CD8-positive, alpha-beta memory T cell (primary cell): ENCODE results near the gene CHST11. TPM values are rescaled to one million over a fixed set of nuclear protein-coding genes. Genes with fewer than 3 reads are reported as not detected.

Source experiments
- CTCF ChIA-PET: fragments of 350-600 bp; sonication (Branson Sonifier 250); formaldehyde crosslinking; loops from one replicate; lab custom pipeline; 2021; ENCODE audit warnings: antibody characterized with exemption; lab: Charles Lee
- POLR2A ChIA-PET: fragments of 350-600 bp; sonication (Branson Sonifier 250); formaldehyde crosslinking; loops from one replicate; lab custom pipeline; 2021; ENCODE audit warnings: antibody characterized with exemption; lab: Charles Lee
- DNase-seq, 5 donors: peaks; one replicate each; pipeline versions ENCODE4 v3.0.0 to v3.0.0-alpha.2; 2020 to 2022; ENCODE audit warnings: mixed read lengths in 1 of 5
- H3K27ac ChIP-seq: one replicate; pipeline ENCODE4 v1.7.0; 2013; ENCODE audit warnings: low read depth, mild to moderate bottlenecking, low read length, moderate library complexity
- H3K27me3 ChIP-seq: 2 replicates; pipeline ENCODE4 v1.7.0; 2013; ENCODE audit warnings: low read length, mild to moderate bottlenecking; ENCODE audit not compliant: insufficient read depth, poor library complexity, severe bottlenecking
- H3K36me3 ChIP-seq: 2 replicates; pipeline ENCODE4 v1.7.0; 2013; ENCODE audit warnings: mild to moderate bottlenecking, low read length, moderate library complexity; ENCODE audit not compliant: insufficient read depth
- H3K4me1 ChIP-seq: 2 replicates; pipeline ENCODE4 v1.7.0; 2013; ENCODE audit warnings: mild to moderate bottlenecking, low read length, moderate library complexity; ENCODE audit not compliant: insufficient read depth
- H3K4me3 ChIP-seq: 2 replicates; pipeline ENCODE4 v1.7.0; 2013; ENCODE audit warnings: mild to moderate bottlenecking, low read length
- H3K9me3 ChIP-seq: 2 replicates; pipeline ENCODE4 v1.7.0; 2013; ENCODE audit warnings: mild to moderate bottlenecking, low read length
- H3K27ac Mint-ChIP-seq, 8 donors: one replicate each; pipeline ENCODE4 v1.8.0; 2020 to 2021; ENCODE audit warnings: mixed read lengths in 8 of 8, mild to moderate bottlenecking in 6 of 8, inconsistent platforms in 3 of 8, moderate library complexity in 3 of 8
- H3K27me3 Mint-ChIP-seq, 2 donors: one replicate each; pipeline ENCODE4 v1.8.0; 2020 to 2021; ENCODE audit warnings: mixed read lengths in 2 of 2, mild to moderate bottlenecking in 1 of 2, moderate library complexity in 1 of 2
- H3K36me3 Mint-ChIP-seq, 3 donors: one replicate each; pipeline ENCODE4 v1.8.0; 2020 to 2021; ENCODE audit warnings: mixed read lengths in 3 of 3, inconsistent platforms in 1 of 3, mild to moderate bottlenecking in 1 of 3
- H3K4me1 Mint-ChIP-seq, 3 donors: one replicate each; pipeline ENCODE4 v1.8.0; 2020 to 2021; ENCODE audit warnings: mixed read lengths in 3 of 3, inconsistent platforms in 1 of 3, mild to moderate bottlenecking in 1 of 3
- H3K4me3 Mint-ChIP-seq, 7 donors: one replicate each; pipeline ENCODE4 v1.8.0; 2020 to 2021; ENCODE audit warnings: mixed read lengths in 7 of 7, mild to moderate bottlenecking in 6 of 7, moderate library complexity in 4 of 7, inconsistent platforms in 2 of 7
- H3K9me3 Mint-ChIP-seq, 5 donors: one replicate each; pipeline ENCODE4 v1.8.0; 2020 to 2022; ENCODE audit warnings: mixed read lengths in 5 of 5, mild to moderate bottlenecking in 3 of 5, moderate library complexity in 2 of 5, inconsistent platforms in 1 of 5
- polyA plus RNA-seq: library from polyadenylated mRNA; unstranded; fragments of 300-500 nt; fragmentation: Illumina TruSeq; gene quantifications from one replicate; pipeline ENCODE4 v1.2.3, GENCODE V29; 2021
- total RNA-seq, 2 experiments: library from RNA; stranded (reverse); gene quantifications; one replicate each; pipeline ENCODE4 v1.2.3, GENCODE V29; 2021

CHST11 gene
- total and polyA plus RNA-seq, 3 experiments from 2014 or later, result 47.8 to 76.8 (median 51.5) TPM

DNA sequence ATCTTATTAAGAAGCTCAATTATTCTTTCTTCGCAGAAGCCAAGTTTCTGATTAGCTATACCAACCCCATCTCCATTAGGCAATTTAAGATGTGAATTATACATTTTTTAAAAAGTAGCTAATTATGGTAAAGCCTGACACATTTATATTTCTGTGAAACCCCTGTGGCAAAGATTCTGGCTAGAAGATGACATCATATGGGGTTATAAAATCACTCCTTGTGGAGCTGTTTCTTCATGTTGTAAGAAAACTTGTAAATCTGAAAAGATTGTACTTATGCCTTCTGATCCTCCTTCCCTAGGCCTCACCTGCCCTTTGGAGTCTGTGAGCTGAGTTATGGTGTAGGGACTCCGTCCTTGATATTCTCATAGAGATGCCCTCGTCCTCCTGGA is 78.1 kb downstream of the CHST11 start:
- peaks cover 77 to 97% (median 95%) of the 10 kb centered on the region in 3 donors for H3K4me1 Mint-ChIP-seq
- DNase-seq, result no peak
- Histone ChIP-seq H3K4me1 (peaks cover 8% of the 10 kb centered on the region), H3K4me3 (no peak overlapping the region), H3K27me3 (no peaks in the 10 kb centered on the region), H3K9me3 (no peaks in the 10 kb centered on the region), H3K36me3 (no peaks in the 10 kb centered on the region), H3K27ac (no peak overlapping the region)
- POLR2A ChIA-PET, result interaction anchor here (1.0 kb wide), 1 partner anchor 37 kb away, joined by 3 read pairs; no protein-coding TSS in a partner anchor
- H3K36me3 Mint-ChIP-seq, result peaks cover 0 to 18% (median 14%) of the 10 kb centered on the region in 3 donors
- no peaks in the 10 kb centered on the region for H3K27me3 Mint-ChIP-seq
- peak overlapping the region in 2 of 7 donors; percentile 3 to 9 for H3K4me3 Mint-ChIP-seq
- peak overlapping the region in 4 of 8 donors; percentile 30 to 94 (median 60) for H3K27ac Mint-ChIP-seq
- CTCF ChIA-PET, result interaction anchor here (1.0 to 1.1 kb wide), 2 partner anchors 42 to 153 kb away, joined by 3 to 4 read pairs; no protein-coding TSS in a partner anchor
- no peaks in the 10 kb centered on the region for H3K9me3 Mint-ChIP-seq

DNA sequence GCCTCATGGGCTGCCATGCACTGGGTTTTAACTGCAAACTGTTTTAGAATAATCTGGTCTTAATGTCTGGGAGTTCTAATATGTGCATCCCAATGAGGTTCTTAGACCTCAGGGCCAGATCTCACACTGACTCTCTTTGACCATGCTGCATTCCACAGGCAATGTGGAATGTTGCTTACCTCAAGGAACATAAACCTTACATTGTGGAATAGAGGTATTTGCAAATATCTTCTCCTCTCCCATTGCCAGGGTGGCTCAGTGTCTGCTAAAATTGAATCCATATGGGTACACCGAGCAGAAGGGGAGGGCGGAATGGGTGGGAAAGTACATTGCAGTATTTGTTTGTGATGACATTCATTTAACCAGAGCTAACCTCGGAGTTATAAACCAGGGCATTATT is 78.6 kb downstream of the CHST11 start:
- no peaks in the 10 kb centered on the region for H3K9me3 Mint-ChIP-seq
- Histone ChIP-seq H3K36me3 (no peaks in the 10 kb centered on the region), H3K27me3 (no peaks in the 10 kb centered on the region), H3K4me3 (no peak overlapping the region), H3K9me3 (no peaks in the 10 kb centered on the region), H3K27ac (no peak overlapping the region), H3K4me1 (peaks cover 8% of the 10 kb centered on the region)
- no peaks in the 10 kb centered on the region for H3K27me3 Mint-ChIP-seq
- DNase-seq, result no peak
- POLR2A ChIA-PET, result interaction anchor here (1.0 kb wide), 1 partner anchor 37 kb away, joined by 3 read pairs; no protein-coding TSS in a partner anchor
- peaks cover 76 to 98% (median 96%) of the 10 kb centered on the region in 3 donors for H3K4me1 Mint-ChIP-seq
- H3K4me3 Mint-ChIP-seq, result no peak overlapping the region
- peaks cover 0 to 16% (median 14%) of the 10 kb centered on the region in 3 donors for H3K36me3 Mint-ChIP-seq
- peak overlapping the region in 3 of 8 donors; percentile 30 to 94 (median 56) for H3K27ac Mint-ChIP-seq
- CTCF ChIA-PET, result interaction anchor here (1.0 to 1.1 kb wide), 2 partner anchors 43 to 154 kb away, joined by 3 to 4 read pairs; no protein-coding TSS in a partner anchor

DNA sequence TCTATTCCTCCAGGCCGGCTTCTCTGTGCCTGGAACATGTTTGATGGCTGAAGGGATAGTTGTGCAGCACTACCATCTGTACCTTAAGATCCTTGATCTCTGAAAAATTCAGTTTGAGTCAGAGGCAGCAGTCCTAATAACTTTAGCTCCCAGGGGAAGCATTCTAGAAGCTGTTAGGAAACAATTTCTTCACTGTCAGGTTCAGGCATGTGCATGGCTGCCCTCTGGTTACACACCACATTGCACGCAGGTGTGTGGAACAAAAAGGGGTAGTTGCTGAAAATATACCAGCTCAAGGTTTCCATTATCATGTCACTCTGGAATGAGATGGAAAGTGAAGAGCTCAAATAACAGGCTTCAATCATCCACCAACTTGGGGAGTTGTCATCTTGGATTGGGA is 80.1 kb downstream of the CHST11 start:
- H3K27ac Mint-ChIP-seq, result peak overlapping the region in 1 of 8 donors; percentile 20
- H3K9me3 Mint-ChIP-seq, result no peaks in the 10 kb centered on the region
- no peak overlapping the region for H3K4me3 Mint-ChIP-seq
- peaks cover 0 to 12% (median 9%) of the 10 kb centered on the region in 3 donors for H3K36me3 Mint-ChIP-seq
- ChIA-PET POLR2A (interaction anchor here (0.6 kb wide), 1 partner anchor 73 kb away, joined by 4 read pairs; no protein-coding TSS in a partner anchor), CTCF (no interaction called here)
- no peak for DNase-seq
- Histone ChIP-seq H3K36me3 (no peaks in the 10 kb centered on the region), H3K27me3 (no peaks in the 10 kb centered on the region), H3K27ac (no peak overlapping the region), H3K4me1 (peaks cover 8% of the 10 kb centered on the region), H3K9me3 (no peaks in the 10 kb centered on the region), H3K4me3 (no peak overlapping the region)
- H3K4me1 Mint-ChIP-seq, result peaks cover 77 to 98% (median 96%) of the 10 kb centered on the region in 3 donors
- H3K27me3 Mint-ChIP-seq, result no peaks in the 10 kb centered on the region

DNA sequence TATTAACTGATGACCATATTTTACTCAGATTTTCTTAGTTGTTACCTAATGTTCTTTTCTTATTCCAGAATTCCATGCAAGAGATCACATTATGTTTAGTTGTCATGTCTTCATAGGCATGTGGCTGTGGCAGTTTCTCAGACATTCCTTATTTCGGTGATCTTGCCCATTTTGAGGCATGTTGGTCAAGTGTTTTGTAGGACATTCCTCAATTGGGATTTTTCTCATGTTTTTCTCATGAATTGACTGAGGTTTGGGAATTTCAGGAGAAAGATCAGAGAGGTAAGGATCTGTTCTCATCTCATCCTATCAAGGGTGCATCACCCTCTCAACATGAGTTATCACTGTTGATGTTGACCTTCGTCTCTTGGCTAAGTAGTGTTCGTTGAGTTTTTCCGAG is 81.3 kb downstream of the CHST11 start:
- Mint-ChIP-seq H3K36me3 (peaks cover 0 to 10% (median 8%) of the 10 kb centered on the region in 3 donors), H3K4me3 (no peak overlapping the region), H3K9me3 (no peaks in the 10 kb centered on the region), H3K27me3 (no peaks in the 10 kb centered on the region), H3K4me1 (peaks cover 74 to 98% (median 96%) of the 10 kb centered on the region in 3 donors), H3K27ac (peak overlapping the region in 2 of 8 donors; percentile 14 to 15)
- Histone ChIP-seq H3K9me3 (no peaks in the 10 kb centered on the region), H3K4me1 (peaks cover 2% of the 10 kb centered on the region), H3K36me3 (no peaks in the 10 kb centered on the region), H3K27ac (no peak overlapping the region), H3K27me3 (no peaks in the 10 kb centered on the region), H3K4me3 (no peak overlapping the region)
- POLR2A ChIA-PET, result no interaction called here
- CTCF ChIA-PET, result no interaction called here
- DNase-seq, result no peak

DNA sequence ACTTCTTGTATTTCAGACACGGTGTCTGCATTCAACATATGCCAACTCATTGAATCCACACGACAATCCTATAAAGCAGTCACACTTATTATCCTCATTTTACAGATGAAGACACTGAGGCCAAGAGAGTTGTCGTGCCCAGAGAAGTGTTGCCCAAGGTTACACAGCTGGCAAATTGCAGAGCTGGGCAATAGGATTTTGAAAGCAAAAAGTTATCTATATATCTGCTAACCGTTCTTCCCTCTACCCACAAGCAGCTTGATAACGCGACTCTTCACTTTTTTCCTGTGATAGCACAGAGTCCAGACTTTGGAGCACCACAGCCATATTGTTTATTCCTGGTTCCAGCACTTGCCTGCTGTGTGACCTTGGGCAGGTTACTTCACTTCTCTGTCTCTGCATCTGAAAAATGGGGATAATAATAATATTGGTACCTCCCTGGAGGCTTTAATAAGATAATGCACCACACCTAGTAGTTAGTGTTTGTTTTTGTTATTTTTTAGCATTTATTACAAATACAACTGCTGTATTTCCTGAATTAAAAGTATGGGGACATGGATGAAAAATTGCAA is 82.2 kb downstream of the CHST11 start:
- Mint-ChIP-seq H3K36me3 (peaks cover 0 to 10% (median 8%) of the 10 kb centered on the region in 3 donors), H3K4me1 (peaks cover 68 to 96% (median 94%) of the 10 kb centered on the region in 3 donors), H3K4me3 (peak overlapping the region in 1 of 7 donors; percentile 28), H3K27ac (no peak overlapping the region), H3K27me3 (no peaks in the 10 kb centered on the region), H3K9me3 (no peaks in the 10 kb centered on the region)
- no peaks in the 10 kb centered on the region for H3K27me3 ChIP-seq
- DNase-seq, result no peak
- ChIA-PET POLR2A (no interaction called here), CTCF (interaction anchor here (1.9 kb wide), 1 partner anchor 82 kb away, joined by 4 read pairs; no protein-coding TSS in a partner anchor)
- H3K27ac ChIP-seq, result no peak overlapping the region
- H3K4me1 ChIP-seq, result peaks cover 4% of the 10 kb centered on the region
- no peak overlapping the region for H3K4me3 ChIP-seq
- no peaks in the 10 kb centered on the region for H3K36me3 ChIP-seq
- H3K9me3 ChIP-seq, result no peaks in the 10 kb centered on the region

DNA sequence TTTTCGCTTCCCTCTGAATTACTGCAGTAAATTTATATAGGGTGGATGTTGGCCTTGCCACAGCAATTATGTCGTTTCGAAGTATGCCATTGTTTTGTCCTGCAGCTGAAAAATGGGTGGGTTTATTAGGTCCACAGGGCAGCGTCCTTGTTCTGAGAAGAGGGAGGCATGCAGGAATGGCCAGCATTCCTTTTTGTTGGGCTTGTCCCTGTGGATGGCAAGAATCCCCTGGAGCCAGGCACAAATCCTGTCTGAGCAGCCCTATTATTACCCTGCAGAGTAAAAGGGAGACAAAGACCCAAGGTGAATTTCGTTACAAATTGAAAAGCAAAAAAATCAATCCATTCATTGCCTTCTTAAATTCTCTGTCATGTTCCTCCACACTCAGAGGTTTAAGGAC is 88.1 kb downstream of the CHST11 start:
- no peak for DNase-seq
- Histone ChIP-seq H3K4me1 (peaks cover 4% of the 10 kb centered on the region), H3K9me3 (no peaks in the 10 kb centered on the region), H3K27me3 (no peaks in the 10 kb centered on the region), H3K27ac (no peak overlapping the region), H3K4me3 (no peak overlapping the region), H3K36me3 (no peaks in the 10 kb centered on the region)
- Mint-ChIP-seq H3K9me3 (no peaks in the 10 kb centered on the region), H3K27ac (peak overlapping the region in 2 of 8 donors; percentile 40 to 65), H3K36me3 (peaks cover 0 to 6% (median 5%) of the 10 kb centered on the region in 3 donors), H3K4me3 (no peak overlapping the region), H3K4me1 (peaks cover 63 to 97% (median 96%) of the 10 kb centered on the region in 3 donors), H3K27me3 (no peaks in the 10 kb centered on the region)
- CTCF ChIA-PET, result no interaction called here
- POLR2A ChIA-PET, result no interaction called here

DNA sequence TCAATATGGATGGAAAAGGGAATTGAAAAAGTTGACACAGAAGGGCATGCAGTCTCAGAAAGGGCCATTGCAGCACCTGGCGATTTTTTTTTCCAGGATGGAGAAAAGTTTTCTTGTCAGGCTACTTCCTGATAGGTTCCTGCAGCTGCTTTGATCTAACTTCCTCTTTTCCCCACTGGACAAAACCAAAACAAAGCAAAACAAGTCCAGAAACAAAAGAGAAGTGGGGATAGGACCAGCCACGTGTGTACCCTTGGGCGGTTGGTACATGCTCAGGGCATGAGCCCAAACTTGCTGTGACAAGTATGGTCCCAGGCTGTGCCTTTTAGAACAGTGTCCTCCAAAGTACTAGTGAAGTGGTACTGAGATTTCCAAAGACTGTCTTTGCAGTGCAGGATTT is 89.8 kb downstream of the CHST11 start:
- ChIA-PET POLR2A (interaction anchor here (0.7 kb wide), 1 partner anchor 152 kb away, joined by 3 read pairs; no protein-coding TSS in a partner anchor), CTCF (no interaction called here)
- H3K9me3 Mint-ChIP-seq, result no peaks in the 10 kb centered on the region
- H3K27me3 Mint-ChIP-seq, result no peaks in the 10 kb centered on the region
- H3K4me1 Mint-ChIP-seq, result peaks cover 61 to 97% (median 96%) of the 10 kb centered on the region in 3 donors
- H3K27ac Mint-ChIP-seq, result no peak overlapping the region
- Histone ChIP-seq H3K9me3 (no peaks in the 10 kb centered on the region), H3K36me3 (no peaks in the 10 kb centered on the region), H3K4me1 (peaks cover 12% of the 10 kb centered on the region), H3K27me3 (no peaks in the 10 kb centered on the region), H3K4me3 (no peak overlapping the region), H3K27ac (no peak overlapping the region)
- DNase-seq, result no peak
- H3K4me3 Mint-ChIP-seq, result no peak overlapping the region
- peaks cover 0 to 6% (median 5%) of the 10 kb centered on the region in 3 donors for H3K36me3 Mint-ChIP-seq

DNA sequence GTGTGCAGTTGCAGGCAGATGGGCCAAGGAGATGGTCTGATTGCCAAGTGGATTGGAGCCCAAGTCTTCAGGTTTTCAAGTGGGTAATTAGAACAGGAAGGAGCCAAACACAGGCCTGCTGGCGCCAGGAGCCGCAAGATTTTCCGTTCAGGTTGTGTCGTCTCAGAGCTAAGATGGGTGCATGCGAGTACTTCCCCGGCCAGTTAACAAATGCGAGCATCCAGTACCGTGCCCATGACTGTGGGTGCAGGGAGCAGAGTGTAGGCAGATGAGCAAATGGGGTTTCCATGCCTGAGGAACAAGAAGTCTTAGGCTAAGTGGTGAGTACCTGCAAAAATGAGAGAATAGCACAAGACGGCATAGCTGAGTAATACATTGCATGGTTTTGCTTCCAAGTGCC is 90.5 kb downstream of the CHST11 start:
- Histone ChIP-seq H3K9me3 (no peaks in the 10 kb centered on the region), H3K36me3 (no peaks in the 10 kb centered on the region), H3K27ac (no peak overlapping the region), H3K4me3 (no peak overlapping the region), H3K27me3 (no peaks in the 10 kb centered on the region), H3K4me1 (peaks cover 12% of the 10 kb centered on the region)
- H3K9me3 Mint-ChIP-seq, result no peaks in the 10 kb centered on the region
- peak overlapping the region in 2 of 8 donors; percentile 31 to 79 for H3K27ac Mint-ChIP-seq
- H3K36me3 Mint-ChIP-seq, result peaks cover 0 to 11% (median 5%) of the 10 kb centered on the region in 3 donors
- no peak for DNase-seq
- peak overlapping the region in 1 of 7 donors; percentile 63 for H3K4me3 Mint-ChIP-seq
- no peaks in the 10 kb centered on the region for H3K27me3 Mint-ChIP-seq
- POLR2A ChIA-PET, result no interaction called here
- CTCF ChIA-PET, result interaction anchor here (0.9 kb wide), 1 partner anchor 90 kb away, joined by 3 read pairs; the partner anchor contains the start of gene CHST11
- peaks cover 64 to 97% (median 96%) of the 10 kb centered on the region in 3 donors for H3K4me1 Mint-ChIP-seq
